ENCODE data around the gene DCAF6.
A peak's percentile ranks its signal among the peaks of the same experiment; 100 is the strongest.
"Not testable (repeated sequence)": the region's sequence is repeated elsewhere in the genome, so short reads cannot be mapped to it uniquely, and the experiment has no call there.

Gene DCAF6, protein sequence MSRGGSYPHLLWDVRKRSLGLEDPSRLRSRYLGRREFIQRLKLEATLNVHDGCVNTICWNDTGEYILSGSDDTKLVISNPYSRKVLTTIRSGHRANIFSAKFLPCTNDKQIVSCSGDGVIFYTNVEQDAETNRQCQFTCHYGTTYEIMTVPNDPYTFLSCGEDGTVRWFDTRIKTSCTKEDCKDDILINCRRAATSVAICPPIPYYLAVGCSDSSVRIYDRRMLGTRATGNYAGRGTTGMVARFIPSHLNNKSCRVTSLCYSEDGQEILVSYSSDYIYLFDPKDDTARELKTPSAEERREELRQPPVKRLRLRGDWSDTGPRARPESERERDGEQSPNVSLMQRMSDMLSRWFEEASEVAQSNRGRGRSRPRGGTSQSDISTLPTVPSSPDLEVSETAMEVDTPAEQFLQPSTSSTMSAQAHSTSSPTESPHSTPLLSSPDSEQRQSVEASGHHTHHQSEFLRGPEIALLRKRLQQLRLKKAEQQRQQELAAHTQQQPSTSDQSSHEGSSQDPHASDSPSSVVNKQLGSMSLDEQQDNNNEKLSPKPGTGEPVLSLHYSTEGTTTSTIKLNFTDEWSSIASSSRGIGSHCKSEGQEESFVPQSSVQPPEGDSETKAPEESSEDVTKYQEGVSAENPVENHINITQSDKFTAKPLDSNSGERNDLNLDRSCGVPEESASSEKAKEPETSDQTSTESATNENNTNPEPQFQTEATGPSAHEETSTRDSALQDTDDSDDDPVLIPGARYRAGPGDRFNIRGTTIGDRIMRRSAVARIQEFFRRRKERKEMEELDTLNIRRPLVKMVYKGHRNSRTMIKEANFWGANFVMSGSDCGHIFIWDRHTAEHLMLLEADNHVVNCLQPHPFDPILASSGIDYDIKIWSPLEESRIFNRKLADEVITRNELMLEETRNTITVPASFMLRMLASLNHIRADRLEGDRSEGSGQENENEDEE

DNA sequence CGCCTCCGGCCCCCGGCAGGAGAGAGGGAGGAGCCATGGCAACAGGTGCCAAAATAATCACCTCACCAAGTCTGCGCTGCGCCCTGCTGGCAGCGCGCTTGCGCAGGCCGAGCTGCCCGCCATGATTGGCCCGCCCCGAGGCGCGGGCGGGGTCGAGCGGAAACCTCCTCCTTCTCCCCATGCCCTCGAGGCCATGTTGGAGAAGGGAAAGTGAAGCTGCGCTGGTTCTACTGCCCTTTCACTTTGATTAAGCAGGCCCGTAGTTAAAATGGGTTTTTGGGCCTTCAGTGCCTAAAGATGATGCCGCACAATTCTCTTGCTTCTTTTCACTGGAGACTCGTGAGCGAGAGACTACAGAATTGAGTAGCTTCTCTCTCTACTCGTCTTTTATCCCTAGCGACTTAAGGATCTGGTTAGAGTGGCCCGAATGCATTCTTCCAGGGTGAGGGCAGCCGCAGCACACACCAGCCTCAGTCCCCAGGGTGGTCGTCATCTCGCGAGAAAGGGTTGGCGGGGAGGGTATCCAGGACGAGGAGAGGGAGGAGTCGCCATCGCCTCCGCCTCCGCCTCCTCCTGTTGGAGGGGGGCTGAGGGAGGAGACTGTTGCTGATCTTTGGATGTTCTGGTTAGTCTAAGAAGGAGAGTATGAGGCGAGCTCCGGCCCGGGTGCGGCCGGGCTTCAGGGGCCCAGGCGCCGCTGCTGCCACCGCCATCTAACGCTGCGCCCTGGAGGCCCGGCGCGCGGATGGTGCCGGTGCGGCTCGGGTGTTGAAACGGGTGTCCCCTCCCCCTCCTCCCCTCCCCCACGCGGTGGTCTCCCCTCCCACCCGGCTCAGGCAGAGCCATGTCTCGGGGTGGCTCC is at the start of gene DCAF6:
DCAF6 (plus strand) TSS at position 616 of the 862 bp plus-strand sequence; CDS start at position 845, 229 bp downstream.
- peak within 1 kb of the TSS; percentile 92 for H3K4me3 ChIP-seq (ENCODE audit: control insufficient read depth, low read depth, low read length)
- TF ChIP-seq CTCF (IDR thresholded peaks at IDR 0.05; ENCODE audit: control insufficient read depth, insufficient read depth, low read depth, low read length, missing control alignments): no peak
- DNase-seq (ENCODE audit: low read depth): peak; percentile 97

DNA sequence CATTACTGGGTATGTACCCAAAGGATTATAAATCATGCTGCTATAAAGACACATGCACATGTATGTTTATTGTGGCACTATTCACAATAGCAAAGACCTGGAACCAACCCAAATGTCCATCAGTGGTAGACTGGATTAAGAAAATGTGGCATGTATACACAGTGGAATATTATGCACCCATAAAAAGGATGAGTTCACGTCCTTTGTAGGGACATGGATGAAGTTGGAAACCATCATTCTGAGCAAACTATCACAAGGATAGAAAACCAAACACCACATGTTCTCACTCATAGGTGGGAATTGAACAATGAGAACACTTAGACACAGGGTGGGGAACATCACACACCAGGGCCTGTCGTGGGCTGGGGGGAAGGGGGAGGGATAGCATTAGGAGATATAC is 49.3 kb upstream of the DCAF6 start:
- not testable (repeated sequence) for DNase-seq (ENCODE audit: low read depth); H3K4me3 ChIP-seq (ENCODE audit: control insufficient read depth, low read depth, low read length)

- no peak for TF ChIP-seq CTCF (IDR thresholded peaks at IDR 0.05; ENCODE audit: control insufficient read depth, insufficient read depth, low read depth, low read length, missing control alignments)
- no peak overlapping the region for H3K4me3 ChIP-seq (ENCODE audit: control insufficient read depth, low read depth, low read length)
- no peak for DNase-seq (ENCODE audit: low read depth)
These were observed 46.1 kb upstream of the DCAF6 start for GRCh38 chr1:167890400-167890799.

GRCh38 chr1:167893798-167894197 is 42.7 kb upstream of the DCAF6 start:
- no peak for DNase-seq (ENCODE audit: low read depth)
- no peak overlapping the region for H3K4me3 ChIP-seq (ENCODE audit: control insufficient read depth, low read depth, low read length)
- TF ChIP-seq CTCF (IDR thresholded peaks at IDR 0.05; ENCODE audit: control insufficient read depth, insufficient read depth, low read depth, low read length, missing control alignments): no peak

GRCh38 chr1:167898578-167899222 is 37.8 kb upstream of the DCAF6 start:
- no peak overlapping the region for H3K4me3 ChIP-seq (ENCODE audit: control insufficient read depth, low read depth, low read length)
- TF ChIP-seq CTCF (IDR thresholded peaks at IDR 0.05; ENCODE audit: control insufficient read depth, insufficient read depth, low read depth, low read length, missing control alignments): no peak

DNA sequence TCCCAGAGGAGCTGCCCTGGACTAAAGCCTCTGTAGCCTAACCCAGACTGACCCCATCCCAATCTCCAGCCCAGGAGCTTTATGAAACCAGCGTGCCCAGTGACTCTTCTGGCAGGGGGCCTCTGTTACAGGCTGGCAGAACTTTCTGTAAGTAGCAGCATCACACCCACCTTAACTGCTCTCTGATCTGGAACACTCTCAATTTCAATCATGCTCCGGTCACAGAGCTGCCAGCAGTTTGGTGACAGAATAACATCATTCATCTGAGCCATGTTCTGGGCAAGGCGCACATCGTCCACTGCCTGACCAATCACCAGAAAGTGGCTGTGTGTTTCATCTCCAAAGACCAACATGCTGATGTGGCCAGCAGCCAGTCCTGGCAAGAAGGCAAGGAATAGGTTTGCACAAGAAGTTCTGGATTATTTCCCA is 37.2 kb upstream of the DCAF6 start:
- no peak overlapping the region for H3K4me3 ChIP-seq (ENCODE audit: control insufficient read depth, low read depth, low read length)
- DNase-seq (ENCODE audit: low read depth): no peak
- no peak for TF ChIP-seq CTCF (IDR thresholded peaks at IDR 0.05; ENCODE audit: control insufficient read depth, insufficient read depth, low read depth, low read length, missing control alignments)

More at GRCh38 chr1:167898578-167899222, 37.8 kb upstream of the DCAF6 start:
- DNase-seq (ENCODE audit: low read depth): no peak

All from AG09309 (cell line).